K562 (cell line): ENCODE measurements around the gene CRACDL. TPM values are rescaled to one million over a fixed set of nuclear protein-coding genes. Genes with fewer than 3 reads are reported as not detected.

Experiments used
- ATAC-seq: fragments of 200-7000 bp; cut with Tn5 transposase; 3 replicates; pipeline ENCODE4 v1.9.1; 2020; ENCODE audit warnings: moderate library complexity
- BruUV-seq: library from RNA; stranded (reverse); fragments of 400-500 nt; replicated peaks from 2 replicates; lab custom pipeline; 2021; lab: Mats Ljungman, UMichigan
- CTCF ChIA-PET: fragments of 300-600 bp; formaldehyde crosslinking; extraction: SDS; loops from one replicate; lab custom pipeline; 2021; ENCODE audit warnings: low intra/inter-chr PET ratio; lab: Yijun Ruan, JAX
- POLR2A ChIA-PET: fragments of 300-600, 350-650 bp; sonication (Branson Sonifier 250); formaldehyde crosslinking; extraction: SDS; loops from one replicate; lab custom pipeline; 2021; ENCODE audit warnings: antibody characterized with exemption, inconsistent platforms; lab: Yijun Ruan, JAX
- DNase-seq, 4 experiments: peaks; one replicate each; pipeline versions ENCODE4 v3.0.0 to v3.0.0-alpha.2; 2011 to 2018; ENCODE audit warnings: low spot score in 3 of 4, mixed read lengths in 3 of 4; ENCODE audit errors: extremely low read depth in 1 of 4
- FAIRE-seq: peaks from 2 replicates; lab custom pipeline; 2011; peaks lifted over from hg19 to GRCh38; lab: Jason Lieb, UNC
- H2AFZ ChIP-seq: 2 replicates; pipeline ENCODE4 v1.6.0; 2011; ENCODE audit warnings: low read depth, low read length, control low read depth, inconsistent platforms
- H3K27ac ChIP-seq: fragments of 200-600 bp; 3 replicates; pipeline ENCODE4 v1.8.0; 2011; ENCODE audit warnings: low read depth, mild to moderate bottlenecking, control low read depth, inconsistent platforms, low read length, moderate library complexity, mixed read lengths; ENCODE audit errors: extremely low read depth
- H3K27me3 ChIP-seq, 2 experiments: fragments of 300-600 bp in 1 of 2; 2 replicates in 1 of 2; 3 replicates in 1 of 2; pipeline versions ENCODE4 v1.6.0 to v1.8.0; 2011; ENCODE audit warnings: inconsistent platforms in 2 of 2, low read length in 2 of 2, mild to moderate bottlenecking in 1 of 2, mixed read lengths in 1 of 2, moderate library complexity in 1 of 2; ENCODE audit not compliant: control insufficient read depth in 2 of 2, insufficient read depth in 2 of 2
- H3K36me3 ChIP-seq: fragments of 300-600 bp; 3 replicates; pipeline ENCODE4 v1.8.0; 2011; ENCODE audit warnings: mild to moderate bottlenecking, low read length, inconsistent platforms; ENCODE audit not compliant: control insufficient read depth, insufficient read depth
- H3K4me1 ChIP-seq, 2 experiments: fragments of 200-600 bp in 1 of 2; replicated peaks in 1 of 2; 2 replicates in 1 of 2; 3 replicates in 1 of 2; pipeline versions ENCODE4 v1.5.1 to v1.8.0; 2011; ENCODE audit warnings: inconsistent platforms in 2 of 2, low read length in 2 of 2, mild to moderate bottlenecking in 1 of 2, mixed read lengths in 1 of 2, moderate library complexity in 1 of 2; ENCODE audit not compliant: control insufficient read depth in 2 of 2, insufficient read depth in 2 of 2
- H3K4me2 ChIP-seq: 2 replicates; pipeline ENCODE4 v1.6.1; 2011; ENCODE audit warnings: low read length, control low read depth, inconsistent platforms, mixed read lengths; ENCODE audit not compliant: insufficient read depth
- H3K4me3 ChIP-seq: fragments of 200-600 bp; sonication (generic), shearing (Covaris generic); 2 replicates; pipeline ENCODE4 v1.5.1; 2016; ENCODE audit warnings: control low read depth, inconsistent platforms
- H3K79me2 ChIP-seq: fragments of 200-600 bp; 3 replicates; pipeline ENCODE4 v1.8.0; 2011; ENCODE audit warnings: low read length, inconsistent platforms; ENCODE audit not compliant: control insufficient read depth, insufficient read depth
- H3K9ac ChIP-seq, 2 experiments: 2 replicates each; pipeline versions ENCODE4 v1.6.0 to v1.6.1; 2011; ENCODE audit warnings: low read depth in 2 of 2, low read length in 2 of 2, control low read depth in 1 of 2, inconsistent platforms in 1 of 2, mild to moderate bottlenecking in 1 of 2, mixed read lengths in 1 of 2; ENCODE audit not compliant: insufficient read depth in 1 of 2
- H3K9me1 ChIP-seq: one replicate; pipeline ENCODE4 v1.6.0; 2011; ENCODE audit warnings: inconsistent platforms, mild to moderate bottlenecking, low read length, moderate library complexity; ENCODE audit not compliant: control insufficient read depth, insufficient read depth
- H3K9me3 ChIP-seq: replicated peaks from 2 replicates; pipeline ENCODE4 v1.5.1; 2011; ENCODE audit warnings: low read depth, low read length, inconsistent platforms; ENCODE audit not compliant: control insufficient read depth, insufficient read depth
- H4K20me1 ChIP-seq: replicated peaks from 2 replicates; pipeline ENCODE4 v1.6.1; 2011; ENCODE audit warnings: low read length, inconsistent platforms, mixed read lengths; ENCODE audit not compliant: control insufficient read depth, insufficient read depth
- CEBPB ChIP-seq: fragments of 450-650 bp; IDR thresholded peaks from 2 replicates; pipeline ENCODE4 v1.6.1; 2016; ENCODE audit warnings: missing genetic modification characterization, missing compliant biosample characterization
- CGGBP1 ChIP-seq: fragments of 250-450 bp; sonication (Bioruptor Pico); IDR thresholded peaks from 2 replicates; pipeline ENCODE4 v1.9.0; 2021; ENCODE audit warnings: mild to moderate bottlenecking
- ESRRB ChIP-seq: fragments of 250-450 bp; sonication (Bioruptor Pico); IDR thresholded peaks from 2 replicates; pipeline ENCODE4 v1.5.0; 2020; ENCODE audit warnings: mild to moderate bottlenecking, moderate library complexity, borderline replicate concordance
- ETS2 ChIP-seq: IDR thresholded peaks from 2 replicates; pipeline ENCODE4 v1.6.1; 2016; ENCODE audit warnings: borderline replicate concordance, missing genetic modification characterization, mild to moderate bottlenecking, moderate library complexity, missing compliant biosample characterization; ENCODE audit not compliant: poor library complexity, severe bottlenecking
- HMGXB4 ChIP-seq: sonication (generic); formaldehyde crosslinking; IDR thresholded peaks from 2 replicates; pipeline ENCODE4 v1.8.1; 2023; ENCODE audit warnings: mild to moderate bottlenecking, missing genetic modification reagents
- KDM4B ChIP-seq, 2 experiments: fragments of 450-650 bp in 1 of 2; sonication (generic) in 1 of 2; IDR thresholded peaks; 2 replicates each; pipeline ENCODE4 v1.6.1; 2016 to 2017; ENCODE audit warnings: borderline replicate concordance in 2 of 2, antibody characterized with exemption in 1 of 2, low read depth in 1 of 2, mild to moderate bottlenecking in 1 of 2
- MCM2 ChIP-seq: fragments of 450-650 bp; IDR thresholded peaks from 2 replicates; pipeline ENCODE4 v1.6.1; 2017; ENCODE audit warnings: low read depth, mild to moderate bottlenecking
- MCM5 ChIP-seq: fragments of 450-650 bp; IDR thresholded peaks from 2 replicates; pipeline ENCODE4 v1.6.1; 2016; ENCODE audit warnings: low read depth
- WGBS: fragments of 100-300 bp; shearing (Covaris generic); methylation state at CpG from one replicate; pipeline ENCODE4 v1.1.6; 2016; ENCODE audit warnings: low coverage, mixed read lengths; ENCODE audit not compliant: insufficient coverage; ENCODE audit errors: missing lambda C conversion rate; 5-methylcytosine and 5-hydroxymethylcytosine counted together
- in situ Hi-C: fragments of 300-500 bp; cut with MboI; formaldehyde crosslinking; loops from 4 replicates; pipeline ENCODE4 v1.15.0; 2018; ENCODE audit warnings: inconsistent platforms, mixed read lengths
- intact Hi-C: fragments of 100-400 bp; cut with micrococcal nuclease; formaldehyde crosslinking; loops from 2 replicates; pipeline ENCODE4 v1.14.2; 2022
- polyA plus RNA-seq, 8 experiments: library from polyadenylated mRNA; depleted of rRNA in 4 of 8; stranded (reverse) in 5 of 8; unstranded in 3 of 8; fragments of >200 nt; fragmentation: Nextera tagmentation in 2 of 8; fragmentation: Illumina TruSeq in 1 of 8; extraction: Ambion mirVana in 2 of 8; extraction: Trizol in 1 of 8; gene quantifications; 2 replicates each; pipeline versions ENCODE4 v1.2.1 to v1.2.3, GENCODE V29; 2011 to 2014; ENCODE audit warnings: inconsistent platforms in 1 of 8, missing spikeins in 1 of 8
- total RNA-seq, 7 experiments: library from RNA; depleted of rRNA in 6 of 7; stranded (reverse); fragments of >200 nt in 6 of 7; fragmentation: Illumina TruSeq in 2 of 7; extraction: Trizol in 2 of 7; gene quantifications; 2 replicates each; pipeline versions ENCODE4 v1.2.1 to v1.2.3, GENCODE V29; 2011 to 2021; ENCODE audit warnings: low replicate concordance in 1 of 7

Gene CRACDL
- total and polyA plus RNA-seq, 9 of the 15 experiments (the other 6 are each of a cell fraction or from before 2014, with no cell fraction given), result not detected

GRCh38 chr2:98850074-98850473 is 86.0 kb downstream of the CRACDL start:
- POLR2A ChIA-PET, result no interaction called here
- Histone ChIP-seq H3K9ac (no peak overlapping the region), H3K4me2 (no peak overlapping the region), H3K36me3 (no peaks in the 10 kb centered on the region), H3K9me3 (no peaks in the 10 kb centered on the region), H3K9me1 (no peaks in the 10 kb centered on the region), H3K79me2 (no peaks in the 10 kb centered on the region), H3K27me3 (peaks cover 2 to 26% of the 10 kb centered on the region in 2 experiments; a peak in 2 of 5 replicates), H3K4me1 (no peaks in the 10 kb centered on the region), H2AFZ (no peak overlapping the region), H3K4me3 (no peak overlapping the region), H3K27ac (no peak overlapping the region), H4K20me1 (no peaks in the 10 kb centered on the region)
- CTCF ChIA-PET, result no interaction called here
- intact Hi-C loops (no loop called here), in situ Hi-C loops (no loop called here)
- BruUV-seq, result no TSS peak
- TF ChIP-seq KDM4B (IDR thresholded peaks at IDR 0.05; ENCODE audit: borderline replicate concordance in 2 of 2, low read depth in 1 of 2) (no peak), ETS2 (tag) (no peak), CEBPB (tag) (no peak), ESRRB (CRISPR knock-in tag) (no peak), CGGBP1 (no peak), HMGXB4 (no peak), MCM2 (no peak), MCM5 (no peak)
- FAIRE-seq (no peak), ATAC-seq (no peak), DNase-seq (no peak)
- WGBS, result 6% methylated on average over 10 of the region's 10 CpGs
